ENCODE data around the gene GSTA4. TPM values are rescaled to one million over a fixed set of nuclear protein-coding genes. Genes with fewer than 3 reads are reported as not detected.

The GSTA4 gene
- total and polyA plus RNA-seq, 2 of the 13 experiments (the other 11 are each of a cell fraction or from before 2014, with no cell fraction given) = 34.1 to 53.6 TPM

DNA sequence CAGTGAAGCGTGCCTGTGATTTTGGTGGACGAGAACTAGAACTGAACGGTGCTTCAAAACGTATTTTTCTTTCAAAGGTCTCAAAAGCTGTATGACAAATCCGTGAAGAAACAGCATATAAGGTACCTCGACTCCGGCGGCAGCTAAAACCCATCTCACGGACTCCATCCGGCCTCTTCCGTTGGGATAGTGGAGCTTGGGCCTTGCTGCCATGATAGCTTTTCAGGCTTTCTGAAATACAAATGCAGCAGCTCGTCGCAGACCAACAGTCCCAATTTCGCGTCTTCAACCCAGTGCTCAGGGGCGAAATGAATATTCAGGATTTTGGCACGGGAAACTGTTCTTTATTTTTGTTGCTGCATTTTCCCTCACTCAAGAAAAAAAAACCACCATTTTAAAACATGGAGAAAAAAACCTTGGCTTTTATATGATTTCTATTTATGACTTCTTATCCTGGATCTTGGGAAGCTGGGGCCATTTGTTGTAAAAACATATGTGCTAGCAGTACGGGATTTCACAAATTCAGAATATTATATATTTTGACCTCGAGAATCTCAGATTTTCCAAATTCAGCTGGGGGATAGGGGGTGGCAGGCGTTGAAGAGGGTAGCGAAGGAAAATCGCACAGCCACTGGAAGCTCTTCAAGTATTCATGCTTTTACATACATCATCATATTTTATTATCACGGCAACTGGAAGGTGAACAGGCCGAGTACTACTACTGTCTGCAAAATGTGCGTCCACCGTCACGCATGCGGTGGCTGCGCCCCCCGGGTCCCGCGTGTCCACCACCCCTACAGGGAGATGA is 849 bp downstream of the GSTA4 start (continued):
- TF ChIP-seq, protein P1, sequence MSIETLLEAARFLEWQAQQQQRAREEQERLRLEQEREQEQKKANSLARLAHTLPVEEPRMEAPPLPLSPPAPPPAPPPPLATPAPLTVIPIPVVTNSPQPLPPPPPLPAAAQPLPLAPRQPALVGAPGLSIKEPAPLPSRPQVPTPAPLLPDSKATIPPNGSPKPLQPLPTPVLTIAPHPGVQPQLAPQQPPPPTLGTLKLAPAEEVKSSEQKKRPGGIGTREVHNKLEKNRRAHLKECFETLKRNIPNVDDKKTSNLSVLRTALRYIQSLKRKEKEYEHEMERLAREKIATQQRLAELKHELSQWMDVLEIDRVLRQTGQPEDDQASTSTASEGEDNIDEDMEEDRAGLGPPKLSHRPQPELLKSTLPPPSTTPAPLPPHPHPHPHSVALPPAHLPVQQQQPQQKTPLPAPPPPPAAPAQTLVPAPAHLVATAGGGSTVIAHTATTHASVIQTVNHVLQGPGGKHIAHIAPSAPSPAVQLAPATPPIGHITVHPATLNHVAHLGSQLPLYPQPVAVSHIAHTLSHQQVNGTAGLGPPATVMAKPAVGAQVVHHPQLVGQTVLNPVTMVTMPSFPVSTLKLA (IDR thresholded peaks at IDR 0.05) = no peak
- TF ChIP-seq, protein P2, sequence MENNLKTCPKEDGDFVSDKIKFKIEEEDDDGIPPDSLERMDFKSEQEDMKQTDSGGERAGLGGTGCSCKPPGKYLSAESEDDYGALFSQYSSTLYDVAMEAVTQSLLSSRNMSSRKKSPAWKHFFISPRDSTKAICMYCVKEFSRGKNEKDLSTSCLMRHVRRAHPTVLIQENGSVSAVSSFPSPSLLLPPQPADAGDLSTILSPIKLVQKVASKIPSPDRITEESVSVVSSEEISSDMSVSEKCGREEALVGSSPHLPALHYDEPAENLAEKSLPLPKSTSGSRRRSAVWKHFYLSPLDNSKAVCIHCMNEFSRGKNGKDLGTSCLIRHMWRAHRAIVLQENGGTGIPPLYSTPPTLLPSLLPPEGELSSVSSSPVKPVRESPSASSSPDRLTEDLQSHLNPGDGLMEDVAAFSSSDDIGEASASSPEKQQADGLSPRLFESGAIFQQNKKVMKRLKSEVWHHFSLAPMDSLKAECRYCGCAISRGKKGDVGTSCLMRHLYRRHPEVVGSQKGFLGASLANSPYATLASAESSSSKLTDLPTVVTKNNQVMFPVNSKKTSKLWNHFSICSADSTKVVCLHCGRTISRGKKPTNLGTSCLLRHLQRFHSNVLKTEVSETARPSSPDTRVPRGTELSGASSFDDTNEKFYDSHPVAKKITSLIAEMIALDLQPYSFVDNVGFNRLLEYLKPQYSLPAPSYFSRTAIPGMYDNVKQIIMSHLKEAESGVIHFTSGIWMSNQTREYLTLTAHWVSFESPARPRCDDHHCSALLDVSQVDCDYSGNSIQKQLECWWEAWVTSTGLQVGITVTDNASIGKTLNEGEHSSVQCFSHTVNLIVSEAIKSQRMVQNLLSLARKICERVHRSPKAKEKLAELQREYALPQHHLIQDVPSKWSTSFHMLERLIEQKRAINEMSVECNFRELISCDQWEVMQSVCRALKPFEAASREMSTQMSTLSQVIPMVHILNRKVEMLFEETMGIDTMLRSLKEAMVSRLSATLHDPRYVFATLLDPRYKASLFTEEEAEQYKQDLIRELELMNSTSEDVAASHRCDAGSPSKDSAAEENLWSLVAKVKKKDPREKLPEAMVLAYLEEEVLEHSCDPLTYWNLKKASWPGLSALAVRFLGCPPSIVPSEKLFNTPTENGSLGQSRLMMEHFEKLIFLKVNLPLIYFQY (CRISPR knock-in tag; IDR thresholded peaks at IDR 0.05; ENCODE audit: borderline replicate concordance) = no peak
- TF ChIP-seq ZNF639 (CRISPR knock-in tag; conservative IDR thresholded peaks at IDR 0.05) (no peak), KDM4B (CRISPR knock-in tag; IDR thresholded peaks at IDR 0.05) (no peak), TCF7 (IDR thresholded peaks at IDR 0.05; ENCODE audit: low read depth) (no peak), KMT2A (CRISPR knock-in tag; IDR thresholded peaks at IDR 0.05) (0 out of 2 replicates have a peak, but pooled peaks have one; percentile 37), ZNF564 (CRISPR knock-in tag; IDR thresholded peaks at IDR 0.05) (peak; percentile 18; the same call in 1 of the 2 replicates), ZNF557 (CRISPR knock-in tag; IDR thresholded peaks at IDR 0.05) (no peak), NR2C2 (CRISPR knock-in tag; IDR thresholded peaks at IDR 0.05; ENCODE audit: borderline replicate concordance) (no peak), ELF3 (CRISPR knock-in tag; IDR thresholded peaks at IDR 0.05) (no peak), SNAPC5 (CRISPR knock-in tag; IDR thresholded peaks at IDR 0.05; ENCODE audit: borderline replicate concordance) (no peak), HNRNPH1 (optimal IDR thresholded peaks at IDR 0.05; ENCODE audit: low read depth, low read length) (no peak), ZNF382 (CRISPR knock-in tag; IDR thresholded peaks at IDR 0.05; ENCODE audit: borderline replicate concordance) (no peak), ZNF691 (CRISPR knock-in tag; IDR thresholded peaks at IDR 0.05; ENCODE audit: borderline replicate concordance, low read depth) (0 out of 2 replicates have a peak, but pooled peaks have one; percentile 1), MAF1 (CRISPR knock-in tag; IDR thresholded peaks at IDR 0.05; ENCODE audit: borderline replicate concordance) (no peak), DBP (CRISPR knock-in tag; IDR thresholded peaks at IDR 0.05; ENCODE audit: not compliant biosample characterization) (no peak), GZF1 (CRISPR knock-in tag; IDR thresholded peaks at IDR 0.05) (no peak), SP140L (CRISPR knock-in tag; IDR thresholded peaks at IDR 0.05; ENCODE audit: borderline replicate concordance) (no peak)
- TF ChIP-seq, protein P3, sequence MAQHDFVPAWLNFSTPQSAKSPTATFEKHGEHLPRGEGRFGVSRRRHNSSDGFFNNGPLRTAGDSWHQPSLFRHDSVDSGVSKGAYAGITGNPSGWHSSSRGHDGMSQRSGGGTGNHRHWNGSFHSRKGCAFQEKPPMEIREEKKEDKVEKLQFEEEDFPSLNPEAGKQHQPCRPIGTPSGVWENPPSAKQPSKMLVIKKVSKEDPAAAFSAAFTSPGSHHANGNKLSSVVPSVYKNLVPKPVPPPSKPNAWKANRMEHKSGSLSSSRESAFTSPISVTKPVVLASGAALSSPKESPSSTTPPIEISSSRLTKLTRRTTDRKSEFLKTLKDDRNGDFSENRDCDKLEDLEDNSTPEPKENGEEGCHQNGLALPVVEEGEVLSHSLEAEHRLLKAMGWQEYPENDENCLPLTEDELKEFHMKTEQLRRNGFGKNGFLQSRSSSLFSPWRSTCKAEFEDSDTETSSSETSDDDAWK (CRISPR knock-in tag; IDR thresholded peaks at IDR 0.05) = no peak
